Measurements from ENCODE around the gene CBR1. TPM values are rescaled to one million over a fixed set of nuclear protein-coding genes. Genes with fewer than 3 reads are reported as not detected.

The CBR1 gene
- total RNA-seq, 3 donors from 2014 or later: 68.4 to 76.9 (median 69.5) TPM

GRCh38 chr21:36061445-36061844 is 8.4 kb upstream of the CBR1 start:
- no peak for DNase-seq
- no peak for ATAC-seq
- no peaks in the 10 kb centered on the region for H3K36me3 ChIP-seq (ENCODE audit: low read depth)
- H3K4me1 ChIP-seq (ENCODE audit: low read depth): peaks cover 17% of the 10 kb centered on the region
- H3K4me3 ChIP-seq: no peak overlapping the region
- no peak for TF ChIP-seq CTCF (IDR thresholded peaks at IDR 0.05)
- no peaks in the 10 kb centered on the region for H3K9me3 ChIP-seq
- intact Hi-C loops (cut with DNase I, micrococcal nuclease): no loop called here

GRCh38 chr21:36063375-36064084 is 6.3 kb upstream of the CBR1 start:
- DNase-seq: no peak
- no peak overlapping the region for H3K4me3 ChIP-seq
- H3K36me3 ChIP-seq (ENCODE audit: low read depth): no peaks in the 10 kb centered on the region
- H3K9me3 ChIP-seq: no peaks in the 10 kb centered on the region
- intact Hi-C loops (cut with DNase I, micrococcal nuclease): no loop called here
- peaks cover 21% of the 10 kb centered on the region for H3K4me1 ChIP-seq (ENCODE audit: low read depth)
- ATAC-seq: no peak
- no peak for TF ChIP-seq CTCF (IDR thresholded peaks at IDR 0.05)

GRCh38 chr21:36064085-36064460 is 5.8 kb upstream of the CBR1 start:
- peaks cover 22% of the 10 kb centered on the region for H3K4me1 ChIP-seq (ENCODE audit: low read depth)
- no peaks in the 10 kb centered on the region for H3K36me3 ChIP-seq (ENCODE audit: low read depth)
- H3K4me3 ChIP-seq: no peak overlapping the region
- H3K9me3 ChIP-seq: peaks cover 5% of the 10 kb centered on the region
- no peak for TF ChIP-seq CTCF (IDR thresholded peaks at IDR 0.05)
- intact Hi-C loops (cut with DNase I, micrococcal nuclease): no loop called here
- DNase-seq: no peak
- ATAC-seq: no peak

DNA sequence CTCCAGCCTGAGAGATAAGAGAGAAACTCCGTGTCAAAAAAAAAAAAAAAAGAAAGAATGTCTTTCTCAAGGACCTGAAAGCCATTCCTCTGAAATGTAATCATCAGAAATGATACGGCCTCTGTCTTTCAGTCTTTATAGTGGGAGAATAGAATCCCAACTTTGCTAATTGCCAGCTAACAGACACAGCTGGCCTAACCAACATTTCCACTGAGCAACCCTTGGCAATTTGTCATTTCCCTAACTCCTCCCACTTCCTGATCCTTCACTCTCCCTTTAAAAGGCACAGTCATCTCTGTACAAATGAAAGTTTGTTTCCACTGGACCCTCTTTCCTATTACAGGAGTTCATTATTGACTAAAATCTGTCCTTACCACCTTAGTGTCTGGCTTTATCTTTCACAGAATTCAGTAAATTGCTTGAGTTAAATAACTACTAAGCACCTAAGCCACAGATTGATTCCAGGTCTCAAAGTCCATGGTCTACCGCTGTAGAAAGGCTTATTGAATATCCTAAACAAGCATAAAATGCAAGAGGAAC is 4.3 kb upstream of the CBR1 start:
- no peak overlapping the region for H3K4me3 ChIP-seq
- peak; percentile 59 for ATAC-seq
- peaks cover 25% of the 10 kb centered on the region for H3K4me1 ChIP-seq (ENCODE audit: low read depth)
- DNase-seq: peak in 1 of 3 donors; percentile 43
- intact Hi-C loops (cut with DNase I, micrococcal nuclease): no loop called here
- peaks cover 9% of the 10 kb centered on the region for H3K9me3 ChIP-seq
- TF ChIP-seq CTCF (IDR thresholded peaks at IDR 0.05): no peak
- H3K36me3 ChIP-seq (ENCODE audit: low read depth): no peaks in the 10 kb centered on the region

DNA sequence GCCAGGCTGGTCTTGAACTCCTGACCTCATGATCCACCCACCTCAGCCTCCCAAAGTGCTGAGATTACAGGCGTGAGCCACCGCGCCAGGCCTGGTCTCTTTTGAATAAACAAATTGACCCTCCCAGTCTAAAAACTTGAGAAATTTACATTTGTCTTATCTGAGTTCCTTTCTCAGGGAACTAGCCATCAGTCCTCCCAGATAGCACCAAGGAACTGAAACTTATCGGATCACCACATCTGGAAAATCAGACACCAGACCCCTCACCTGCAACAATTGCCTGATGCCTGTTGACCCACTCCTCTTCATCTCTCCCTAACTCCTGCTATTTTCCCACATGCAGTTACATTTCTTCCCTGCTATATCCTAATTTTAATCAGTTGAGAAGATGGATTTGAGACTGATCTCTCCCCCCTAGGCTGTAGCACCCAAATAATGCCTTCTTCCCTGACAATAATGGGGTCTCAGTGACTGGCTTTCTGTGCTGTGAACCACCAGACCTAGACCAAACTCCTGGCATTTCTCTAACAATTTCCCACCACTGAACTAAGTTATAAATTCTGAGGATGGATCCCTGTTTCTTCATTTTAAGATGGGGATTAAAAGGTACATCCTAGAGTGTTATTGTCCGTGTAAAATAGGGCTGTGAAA is 951 bp upstream of the CBR1 start:
- peaks cover 32% of the 10 kb centered on the region for H3K4me1 ChIP-seq (ENCODE audit: low read depth)
- intact Hi-C loops (cut with DNase I, micrococcal nuclease): no loop called here
- H3K4me3 ChIP-seq: no peak overlapping the region
- ATAC-seq (no peak), DNase-seq (no peak)
- H3K36me3 ChIP-seq (ENCODE audit: low read depth): no peaks in the 10 kb centered on the region
- TF ChIP-seq CTCF (IDR thresholded peaks at IDR 0.05): no peak
- H3K9me3 ChIP-seq: peaks cover 9% of the 10 kb centered on the region

All from mucosa of descending colon (tissue), 3 donors.